HepG2 (cell line): Measurements from ENCODE around the gene CAMK1D. TPM values are rescaled to one million over a fixed set of nuclear protein-coding genes. Genes with fewer than 3 reads are reported as not detected.

Experiments used
- ATAC-seq: fragments of 200-7000 bp; cut with Tn5 transposase; 3 replicates; pipeline ENCODE4 v1.9.1; 2020; ENCODE audit warnings: mild to moderate bottlenecking, moderate library complexity
- BruUV-seq: library from RNA; stranded (reverse); fragments of 400-500 nt; replicated peaks from 2 replicates; lab custom pipeline; 2021; lab: Mats Ljungman, UMichigan
- CTCF ChIA-PET: fragments of 300-600 bp; formaldehyde crosslinking; extraction: SDS; loops from one replicate; lab custom pipeline; 2021; ENCODE audit warnings: low total read pairs, inconsistent platforms, low intra/inter-chr PET ratio; lab: Yijun Ruan, JAX
- POLR2A ChIA-PET: fragments of 350-600 bp; sonication (Branson Sonifier 250); formaldehyde crosslinking; loops from one replicate; lab custom pipeline; 2020; ENCODE audit warnings: antibody characterized with exemption, inconsistent platforms; lab: Yijun Ruan, JAX
- DNase-seq: peaks from one replicate; pipeline ENCODE4 v3.0.0-alpha.2; 2015; ENCODE audit warnings: low spot score
- FAIRE-seq: peaks from 3 replicates; lab custom pipeline; 2011; peaks lifted over from hg19 to GRCh38; lab: Jason Lieb, UNC
- H2AFZ ChIP-seq: one replicate; pipeline ENCODE4 v1.6.1; 2011; ENCODE audit warnings: low read length, inconsistent platforms
- H3K27ac ChIP-seq: fragments of 300-600 bp; 3 replicates; pipeline ENCODE4 v1.8.0; 2011; ENCODE audit warnings: mixed run types, mild to moderate bottlenecking, mixed read lengths, low read length, inconsistent platforms; ENCODE audit not compliant: insufficient read depth; ENCODE audit errors: extremely low read length
- H3K27me3 ChIP-seq, 2 experiments: fragments of 200-600 bp in 1 of 2; 2 replicates in 1 of 2; 3 replicates in 1 of 2; pipeline versions ENCODE4 v1.6.0 to v1.8.0; 2011; ENCODE audit warnings: low read length in 2 of 2, mild to moderate bottlenecking in 2 of 2, moderate library complexity in 2 of 2, inconsistent platforms in 1 of 2; ENCODE audit not compliant: insufficient read depth in 2 of 2, control insufficient read depth in 1 of 2
- H3K36me3 ChIP-seq, 2 experiments: fragments of 200-600 bp in 1 of 2; replicated peaks in 1 of 2; 2 replicates in 1 of 2; 3 replicates in 1 of 2; pipeline versions ENCODE4 v1.5.1 to v1.8.0; 2011; ENCODE audit warnings: low read length in 2 of 2, inconsistent platforms in 1 of 2; ENCODE audit not compliant: insufficient read depth in 2 of 2, control insufficient read depth in 1 of 2
- H3K4me1 ChIP-seq: 2 replicates; pipeline ENCODE4 v1.5.1; 2012; ENCODE audit warnings: low read length, inconsistent platforms; ENCODE audit not compliant: insufficient read depth
- H3K4me2 ChIP-seq: 2 replicates; pipeline ENCODE4 v1.6.0; 2011; ENCODE audit warnings: low read depth, low read length, inconsistent platforms
- H3K4me3 ChIP-seq, 3 experiments: fragments of 200-600 bp in 1 of 3; sonication (generic), shearing (Covaris generic) in 1 of 3; replicated peaks in 1 of 3; 2 replicates each; pipeline ENCODE4 v1.5.1; 2011 to 2016; ENCODE audit warnings: low read length in 3 of 3, inconsistent platforms in 2 of 3, low read depth in 2 of 3, mild to moderate bottlenecking in 2 of 3, control low read depth in 1 of 3, mixed read lengths in 1 of 3; ENCODE audit not compliant: insufficient read depth in 1 of 3
- H3K79me2 ChIP-seq: one replicate; pipeline ENCODE4 v1.6.1; 2011; ENCODE audit warnings: low read length, inconsistent platforms; ENCODE audit not compliant: insufficient read depth
- H3K9ac ChIP-seq: 2 replicates; pipeline ENCODE4 v1.6.0; 2011; ENCODE audit warnings: mild to moderate bottlenecking, low read depth, low read length, inconsistent platforms; ENCODE audit not compliant: insufficient read depth
- H3K9me3 ChIP-seq: 2 replicates; pipeline ENCODE4 v1.5.1; 2012; ENCODE audit warnings: mild to moderate bottlenecking, low read length
- H4K20me1 ChIP-seq: 2 replicates; pipeline ENCODE4 v1.6.0; 2011; ENCODE audit warnings: inconsistent platforms, mild to moderate bottlenecking, low read length, moderate library complexity; ENCODE audit not compliant: insufficient read depth
- CENPX ChIP-seq: sonication (generic); formaldehyde crosslinking; IDR thresholded peaks from 2 replicates; pipeline ENCODE4 v1.9.0; 2021; ENCODE audit warnings: mild to moderate bottlenecking, missing genetic modification reagents, moderate library complexity
- FOSL2 ChIP-seq: sonication (generic); formaldehyde crosslinking; IDR thresholded peaks from 2 replicates; pipeline ENCODE4 v1.4.0; 2020; ENCODE audit warnings: missing genetic modification reagents
- KDM6A ChIP-seq: IDR thresholded peaks from 2 replicates; pipeline ENCODE4 v1.6.1; 2016; ENCODE audit warnings: low read depth
- RAD51 ChIP-seq: fragments of 450-650 bp; IDR thresholded peaks from 2 replicates; pipeline ENCODE4 v1.6.1; 2016; ENCODE audit warnings: borderline replicate concordance
- TCF7L2 ChIP-seq: IDR thresholded peaks from 2 replicates; pipeline ENCODE4 v1.6.1; 2011; ENCODE audit warnings: mild to moderate bottlenecking, low read depth, low read length, moderate library complexity
- TSC22D2 ChIP-seq: sonication (generic); formaldehyde crosslinking; IDR thresholded peaks from 2 replicates; pipeline ENCODE4 v1.5.1; 2020; ENCODE audit warnings: missing genetic modification reagents, mild to moderate bottlenecking, borderline replicate concordance
- ZBTB42 ChIP-seq: sonication (generic); formaldehyde crosslinking; IDR thresholded peaks from 2 replicates; pipeline ENCODE4 v1.5.0; 2020; ENCODE audit warnings: mild to moderate bottlenecking, missing genetic modification reagents
- ZNF460 ChIP-seq: sonication (generic); formaldehyde crosslinking; IDR thresholded peaks from 2 replicates; pipeline ENCODE4 v1.5.1; 2020; ENCODE audit warnings: missing genetic modification reagents, mild to moderate bottlenecking, borderline replicate concordance
- ZNF550 ChIP-seq: sonication (generic); formaldehyde crosslinking; IDR thresholded peaks from 2 replicates; pipeline ENCODE4 v1.4.0; 2020; ENCODE audit warnings: mild to moderate bottlenecking, missing genetic modification reagents, borderline replicate concordance
- WGBS: methylation state at CpG from one replicate; pipeline ENCODE4 v1.1.6; 2017; ENCODE audit warnings: low lambda C conversion rate; 5-methylcytosine and 5-hydroxymethylcytosine counted together
- in situ Hi-C: cut with HindIII; loops from 2 replicates; pipeline ENCODE4 v1.10.0; 2017; ENCODE audit warnings: low pct_unique_long_range_greater_than_20kb; ENCODE audit not compliant: extremely low pct_ligation_motif_present
- intact Hi-C: fragments of 100-400 bp; cut with micrococcal nuclease; formaldehyde crosslinking; loops from one replicate; pipeline ENCODE4 v1.10.0; 2022; ENCODE audit not compliant: unreplicated experiment
- microRNA counts: library from miRNA; unstranded; fragments of <30 nt; microRNA quantifications from one replicate; lab custom pipeline; 2015
- microRNA-seq: library from miRNA; unstranded; fragments of <30 nt; microRNA quantifications from one replicate; pipeline ENCODE4, GENCODE V29; 2020
- polyA plus RNA-seq, 8 experiments: library from polyadenylated mRNA; depleted of rRNA in 3 of 8; stranded (reverse) in 7 of 8; unstranded in 1 of 8; fragments of >200 nt; fragmentation: Illumina TruSeq in 4 of 8; extraction: Trizol in 4 of 8; gene quantifications; 2 replicates each; pipeline versions ENCODE4 v1.2.1 to v1.2.3, GENCODE V29; 2011 to 2016; ENCODE audit warnings: low read depth in 4 of 8, missing spikeins in 1 of 8, mixed read lengths in 1 of 8; ENCODE audit not compliant: insufficient read depth in 1 of 8
- small RNA-seq, 3 experiments: library from RNA; depleted of rRNA; stranded (forward); fragments of <200 nt; gene quantifications; one replicate each; pipeline ENCODE3, GENCODE V24; 2012; ENCODE audit warnings: low read depth in 2 of 3, low replicate concordance in 1 of 3; ENCODE audit not compliant: insufficient read length in 3 of 3, insufficient read depth in 2 of 3
- total RNA-seq, 5 experiments: library from RNA; depleted of rRNA; stranded (reverse); fragments of >200 nt; fragmentation: Illumina TruSeq; extraction: Trizol; gene quantifications; 2 replicates each; pipeline ENCODE4 v1.2.3, GENCODE V29; 2016; ENCODE audit warnings: low read depth in 1 of 5
- TF ChIP-seq, protein P1 (sequence below): sonication (generic); formaldehyde crosslinking; IDR thresholded peaks from 2 replicates; pipeline ENCODE4 v1.4.0; 2020; ENCODE audit warnings: mild to moderate bottlenecking, missing genetic modification reagents, borderline replicate concordance

CAMK1D gene
- total and polyA plus RNA-seq, 2 of the 13 experiments (the other 11 are each of a cell fraction or from before 2014, with no cell fraction given), result under 0.01 TPM; not detected in 1

DNA sequence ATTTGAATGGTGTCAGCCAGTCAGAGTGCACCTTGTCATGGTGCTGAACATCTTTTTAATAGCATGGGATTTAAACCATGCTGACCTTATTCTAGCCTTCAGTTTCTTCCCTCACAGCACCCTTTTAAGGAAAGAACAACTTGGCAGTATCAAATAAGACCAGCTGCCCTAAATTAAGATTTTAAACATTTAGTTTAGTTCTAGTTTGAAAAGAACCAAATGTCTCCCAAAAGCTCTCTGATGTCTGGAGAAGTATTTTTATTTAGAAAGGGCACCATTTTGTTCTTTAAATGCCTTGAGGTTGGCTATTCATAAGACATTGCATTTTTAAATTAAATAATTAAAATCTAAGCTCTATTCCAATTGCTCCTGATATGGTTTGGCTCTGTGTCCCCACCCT, 531.1 kb downstream of the CAMK1D start (continued):
- TF ChIP-seq ZBTB42 (no peak), ZNF550 (no peak)
- TF ChIP-seq, all 625 proteins: peak for 0

DNA sequence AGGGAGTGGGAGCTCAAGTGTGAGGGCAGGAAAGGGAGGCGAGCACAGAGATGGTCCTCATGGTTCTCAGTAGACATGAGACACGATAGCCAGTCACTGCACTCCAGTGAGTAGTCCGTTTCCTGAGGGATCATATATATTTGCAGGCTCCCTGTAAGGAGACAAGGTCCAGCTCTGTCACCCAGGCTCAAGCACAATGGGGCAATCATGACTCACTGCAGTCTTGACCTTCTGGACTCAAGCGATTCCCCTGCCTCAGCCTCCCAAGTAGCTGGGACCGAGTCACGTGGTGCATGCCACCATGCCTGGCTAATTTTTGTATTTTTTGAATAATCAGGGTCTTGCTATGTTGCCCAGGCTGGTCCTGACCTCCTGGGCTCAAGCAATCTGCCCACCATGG, 535.5 kb downstream of the CAMK1D start:
- H2AFZ ChIP-seq, result no peak overlapping the region
- no peak overlapping the region for H3K9ac ChIP-seq
- H4K20me1 ChIP-seq, result no peaks in the 10 kb centered on the region
- H3K27ac ChIP-seq, result no peak overlapping the region
- H3K4me1 ChIP-seq, result no peaks in the 10 kb centered on the region
- TF ChIP-seq RAD51 (peak; percentile 30; the same call in 1 of the 2 replicates), TSC22D2 (CRISPR knock-in tag) (no peak), ZNF460 (CRISPR knock-in tag) (no peak), FOSL2 (CRISPR knock-in tag) (peak; percentile 31; the same call in 1 of the 2 replicates), KDM6A (CRISPR knock-in tag) (no peak), CENPX (CRISPR knock-in tag) (no peak), TCF7L2 (no peak)
- TF ChIP-seq, protein P1, sequence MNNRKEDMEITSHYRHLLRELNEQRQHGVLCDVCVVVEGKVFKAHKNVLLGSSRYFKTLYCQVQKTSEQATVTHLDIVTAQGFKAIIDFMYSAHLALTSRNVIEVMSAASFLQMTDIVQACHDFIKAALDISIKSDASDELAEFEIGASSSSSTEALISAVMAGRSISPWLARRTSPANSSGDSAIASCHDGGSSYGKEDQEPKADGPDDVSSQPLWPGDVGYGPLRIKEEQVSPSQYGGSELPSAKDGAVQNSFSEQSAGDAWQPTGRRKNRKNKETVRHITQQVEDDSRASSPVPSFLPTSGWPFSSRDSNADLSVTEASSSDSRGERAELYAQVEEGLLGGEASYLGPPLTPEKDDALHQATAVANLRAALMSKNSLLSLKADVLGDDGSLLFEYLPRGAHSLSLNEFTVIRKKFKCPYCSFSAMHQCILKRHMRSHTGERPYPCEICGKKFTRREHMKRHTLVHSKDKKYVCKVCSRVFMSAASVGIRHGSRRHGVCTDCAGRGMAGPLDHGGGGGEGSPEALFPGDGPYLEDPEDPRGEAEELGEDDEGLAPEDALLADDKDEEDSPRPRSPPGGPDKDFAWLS (CRISPR knock-in tag), result no peak
- no TSS peak for BruUV-seq
- H3K9me3 ChIP-seq, result no peaks in the 10 kb centered on the region
- H3K4me2 ChIP-seq, result no peak overlapping the region
- no peak for FAIRE-seq
- in situ Hi-C loops (no loop called here), intact Hi-C loops (no loop called here)
- WGBS, result 17% methylated on average over 1 of the region's 6 CpGs
- ChIA-PET CTCF (no interaction called here), POLR2A (no interaction called here)
- H3K36me3 ChIP-seq, result no peaks in the 10 kb centered on the region
- H3K4me3 ChIP-seq, result no peak overlapping the region
- DNase-seq, result no peak
- no peak for ATAC-seq
- no peaks in the 10 kb centered on the region for H3K27me3 ChIP-seq
- H3K79me2 ChIP-seq, result no peaks in the 10 kb centered on the region

MicroRNA genes within 50 kb of the gene (microRNA counts, 767-probe panel; counts per million panel counts)
- microRNA hsa-miR-548q (lab: Ali Mortazavi, UCI), result not detected

Small RNAs within 50 kb of the gene (microRNA-seq; reads per million reads assigned to microRNA genes)
- gene MIR4480 (not detected), gene MIR4481 (not detected), gene MIR548Q (not detected)

Small RNAs within 50 kb of the gene (small RNA-seq; reads per million reads assigned to genes)
- gene MIR4480, result 0 reads per million in 3 experiments
- gene MIR548Q, result 0 reads per million in 3 experiments
- gene RF00279, result 0 reads per million in 3 experiments
- 0 reads per million in 3 experiments for gene RN7SL198P
- 0 reads per million in 3 experiments for gene RNU6ATAC39P

Other genes starting within 250 kb of the CAMK1D start
- 4.5 and 7.4 TPM in 2 replicates for gene SEC61A2, start 219.9 kb upstream of the CAMK1D start, total RNA-seq (2016; rRNA removed; fragmentation: Illumina TruSeq; extraction: Trizol)
- 5.0 and 5.5 TPM in 2 replicates for gene SEC61A2, start 219.9 kb upstream of the CAMK1D start, polyA plus RNA-seq (2011; rRNA removed)
- 134 and 179 TPM in 2 replicates for gene NUDT5, start 153.7 kb upstream of the CAMK1D start, total RNA-seq (2016; rRNA removed; fragmentation: Illumina TruSeq; extraction: Trizol)
- gene NUDT5, start 153.7 kb upstream of the CAMK1D start, polyA plus RNA-seq (2011; rRNA removed), result 57.3 and 79.6 TPM in 2 replicates
- gene CDC123, start 153.4 kb upstream of the CAMK1D start, total RNA-seq (2016; rRNA removed; fragmentation: Illumina TruSeq; extraction: Trizol), result 153 and 217 TPM in 2 replicates
- gene CDC123, start 153.4 kb upstream of the CAMK1D start, polyA plus RNA-seq (2011; rRNA removed), result 56.8 and 63.3 TPM in 2 replicates